ENCODE results near the gene A1BG.

GRCh38 chr19:58300620-58301019 lies 52.7 kb downstream of the A1BG start:
- no peak for TF ChIP-seq POLR2A (IDR thresholded peaks at IDR 0.05)
- TF ChIP-seq EP300 (IDR thresholded peaks at IDR 0.05) = no peak

Measured in tibial nerve (tissue), 3 donors.